HG03520 (cell line): Measurements from ENCODE around the gene ZEB1.
"Not testable (repeated sequence)": the region's sequence is repeated elsewhere in the genome, so short reads cannot be mapped to it uniquely, and the experiment has no call there.

Source experiments
- ATAC-seq: cut with Tn5 transposase; IDR thresholded peaks from one replicate; pipeline ENCODE4 v1.9.1; 2021; ENCODE audit warnings: mild to moderate bottlenecking, moderate library complexity; ENCODE audit not compliant: unreplicated experiment

ZEB1 gene

GRCh38 chr10:31413325-31413724 is 94.3 kb downstream of the ZEB1 start:
- ATAC-seq, result no peak

GRCh38 chr10:31418481-31418880 is 99.5 kb downstream of the ZEB1 start:
- ATAC-seq, result no peak

GRCh38 chr10:31419394-31420063 is 100.5 kb downstream of the ZEB1 start:
- no peak for ATAC-seq

- ATAC-seq, result no peak
Observed at GRCh38 chr10:31421322-31421721, 102.3 kb downstream of the ZEB1 start.

GRCh38 chr10:31422634-31423033 is 103.6 kb downstream of the ZEB1 start:
- no peak for ATAC-seq

- ATAC-seq, result no peak
Observed at GRCh38 chr10:31424473-31424872, 105.5 kb downstream of the ZEB1 start.

GRCh38 chr10:31426401-31426800 is 107.4 kb downstream of the ZEB1 start:
- ATAC-seq, result no peak

GRCh38 chr10:31427334-31427733 is 108.3 kb downstream of the ZEB1 start:
- not testable (repeated sequence) for ATAC-seq

- ATAC-seq, result not testable (repeated sequence)
Observed at GRCh38 chr10:31428499-31428898, 109.5 kb downstream of the ZEB1 start.

- ATAC-seq, result no peak
Observed at GRCh38 chr10:31431021-31431420, 112.0 kb downstream of the ZEB1 start.

- ATAC-seq, result no peak
Observed at GRCh38 chr10:31437959-31438358, 118.9 kb downstream of the ZEB1 start.

- no peak for ATAC-seq
Observed at GRCh38 chr10:31451766-31452165, 132.8 kb downstream of the ZEB1 start.

- ATAC-seq, result no peak
Observed at GRCh38 chr10:31456468-31456867, 137.5 kb downstream of the ZEB1 start.

GRCh38 chr10:31457858-31458257 is 138.8 kb downstream of the ZEB1 start:
- ATAC-seq, result no peak

GRCh38 chr10:31458974-31459373 is 140.0 kb downstream of the ZEB1 start:
- no peak for ATAC-seq

GRCh38 chr10:31460242-31460641 is 141.2 kb downstream of the ZEB1 start:
- no peak for ATAC-seq

GRCh38 chr10:31464552-31464951 is 145.5 kb downstream of the ZEB1 start:
- ATAC-seq, result no peak

- ATAC-seq, result no peak
Observed at GRCh38 chr10:31466313-31466712, 147.3 kb downstream of the ZEB1 start.

GRCh38 chr10:31467791-31468535 is 148.9 kb downstream of the ZEB1 start:
- ATAC-seq, result no peak

GRCh38 chr10:31468536-31468859 is 149.5 kb downstream of the ZEB1 start:
- ATAC-seq, result no peak

GRCh38 chr10:31475519-31475918 is 156.5 kb downstream of the ZEB1 start:
- no peak for ATAC-seq

GRCh38 chr10:31476088-31476487 is 157.1 kb downstream of the ZEB1 start:
- ATAC-seq, result no peak

GRCh38 chr10:31477584-31477983 is 158.6 kb downstream of the ZEB1 start:
- no peak for ATAC-seq
